ENCODE results near the gene SYPL1.

The SYPL1 gene

DNA sequence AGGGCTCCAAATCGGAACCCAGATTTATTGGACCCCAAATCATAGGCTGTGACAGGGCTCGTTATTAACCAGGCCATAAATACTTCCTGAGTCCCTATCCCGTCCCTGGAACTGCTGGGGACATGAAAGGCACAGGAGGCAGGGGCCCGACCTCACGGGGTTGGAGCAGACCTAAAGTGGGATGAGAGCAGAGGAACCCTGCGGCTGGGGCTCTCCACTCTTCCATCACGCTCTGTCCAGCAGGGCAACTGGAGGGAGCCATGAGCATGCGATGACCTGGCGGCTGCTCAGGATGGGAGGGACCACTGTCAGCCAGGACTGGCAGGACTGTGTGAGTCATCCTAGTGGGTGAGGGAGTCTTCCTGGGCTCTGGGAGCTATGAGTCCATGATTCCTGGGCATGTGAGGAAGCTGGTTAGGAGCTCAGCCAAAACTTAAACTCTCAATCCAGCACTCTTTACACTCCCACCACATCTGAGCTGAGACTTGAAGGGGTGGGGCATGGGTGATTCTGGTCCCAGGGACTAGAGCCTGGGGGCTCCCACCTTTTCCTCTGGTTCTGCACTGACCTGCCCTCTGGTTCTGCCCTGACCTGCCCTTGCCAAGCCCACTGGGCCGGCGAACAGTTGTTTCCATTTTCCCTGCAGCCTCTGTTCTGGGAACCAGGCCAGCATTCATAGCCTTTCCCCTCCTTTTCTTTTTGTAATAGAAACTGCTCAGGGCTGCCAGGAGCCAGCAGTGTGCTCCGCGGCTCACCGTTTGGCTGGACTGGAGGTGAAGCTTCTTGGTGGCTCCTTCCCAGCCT is 47.1 kb downstream of the SYPL1 start:
- no peak for DNase-seq

- no peak for DNase-seq
Observed at GRCh38 chr7:106064316-106064715, 47.8 kb downstream of the SYPL1 start.

DNA sequence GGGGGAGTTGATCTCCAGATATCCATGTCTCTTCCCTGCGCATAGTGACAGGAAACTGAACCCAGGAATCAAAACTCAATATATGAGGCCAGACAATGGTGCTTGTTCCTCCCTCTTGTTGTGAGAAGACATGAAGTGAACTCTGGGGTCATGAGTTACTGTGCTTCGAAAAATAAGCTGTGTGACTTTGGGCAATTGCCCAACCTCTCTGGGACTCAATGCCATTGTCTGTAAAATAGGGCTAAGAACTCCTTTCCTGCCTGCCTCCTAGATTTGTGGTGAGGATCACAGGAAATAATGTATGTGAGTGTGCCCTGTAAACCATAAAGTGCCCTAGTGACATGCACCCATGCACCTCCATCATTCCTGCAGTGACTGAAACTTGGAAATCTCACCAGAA is 48.4 kb downstream of the SYPL1 start:
- DNase-seq: no peak

- DNase-seq: no peak
Observed at GRCh38 chr7:106063024-106063423, 49.1 kb downstream of the SYPL1 start.

DNA sequence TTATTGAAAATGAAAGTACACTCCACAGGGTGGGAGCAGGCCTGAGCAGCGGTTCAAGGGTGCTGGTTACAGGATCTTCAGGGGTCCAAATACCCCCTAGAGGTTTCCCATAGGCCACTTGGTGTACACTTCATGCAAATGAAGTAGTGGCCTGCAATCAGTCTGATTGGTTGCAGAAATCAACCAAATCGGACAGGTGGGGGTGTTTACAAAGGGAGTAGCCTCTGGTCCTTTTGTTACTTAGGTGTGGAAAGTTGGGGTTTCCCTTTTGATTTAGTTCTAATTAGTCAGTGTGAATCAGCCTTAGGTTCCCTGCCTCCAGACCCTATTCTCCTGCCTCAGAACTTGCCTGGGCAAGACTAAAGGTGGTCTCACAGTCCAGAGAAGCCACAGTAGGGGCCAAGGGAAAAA is 49.6 kb downstream of the SYPL1 start:
- no peak for DNase-seq

DNA sequence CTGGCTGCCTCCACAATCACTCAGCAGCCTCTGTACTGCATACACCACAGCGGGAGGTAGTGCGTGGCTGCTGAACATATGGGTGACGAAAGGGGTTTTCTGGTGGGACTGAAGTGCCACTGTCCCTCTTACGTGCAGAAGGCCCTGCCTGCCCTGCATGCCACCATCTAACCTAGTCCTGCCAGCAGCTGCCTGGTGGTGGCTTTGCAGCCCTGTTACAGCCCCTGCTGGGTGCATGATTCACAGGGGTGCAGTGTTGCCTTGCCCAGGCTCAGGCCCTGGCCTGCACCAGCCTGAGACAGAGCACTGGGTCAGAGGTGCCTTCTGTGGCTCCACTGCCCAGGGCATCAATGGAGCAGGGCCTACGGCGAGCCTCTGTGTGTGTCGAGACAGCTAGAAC is 50.1 kb downstream of the SYPL1 start:
- no peak for DNase-seq

GRCh38 chr7:106061301-106061979 is 50.7 kb downstream of the SYPL1 start:
- no peak for DNase-seq

- DNase-seq: no peak
Observed at GRCh38 chr7:106060394-106060920, 51.7 kb downstream of the SYPL1 start.

DNA sequence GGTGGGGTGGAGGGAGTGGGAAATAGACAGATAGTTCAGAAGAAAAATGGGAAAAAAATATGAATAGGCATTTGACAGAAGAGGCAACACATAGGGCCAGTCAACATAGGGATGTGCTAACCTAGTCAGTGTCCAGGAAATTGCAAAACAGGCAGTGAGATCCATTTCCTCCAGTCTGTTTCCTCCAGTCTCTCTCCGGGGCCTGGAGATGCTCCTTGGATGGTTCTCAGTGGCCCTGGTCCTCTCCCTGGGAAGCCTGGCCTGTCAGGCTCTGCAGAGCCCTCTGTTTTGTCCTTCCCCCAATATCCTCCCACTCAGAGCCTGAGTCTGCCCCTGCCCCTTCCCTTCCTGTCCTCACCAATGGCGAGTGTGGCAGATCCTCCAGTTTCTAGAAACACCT is 52.6 kb downstream of the SYPL1 start:
- no peak for DNase-seq

- DNase-seq: no peak
Observed at GRCh38 chr7:106058928-106059324, 53.2 kb downstream of the SYPL1 start.

GRCh38 chr7:106057962-106058927 is 53.9 kb downstream of the SYPL1 start:
- DNase-seq: no peak

DNA sequence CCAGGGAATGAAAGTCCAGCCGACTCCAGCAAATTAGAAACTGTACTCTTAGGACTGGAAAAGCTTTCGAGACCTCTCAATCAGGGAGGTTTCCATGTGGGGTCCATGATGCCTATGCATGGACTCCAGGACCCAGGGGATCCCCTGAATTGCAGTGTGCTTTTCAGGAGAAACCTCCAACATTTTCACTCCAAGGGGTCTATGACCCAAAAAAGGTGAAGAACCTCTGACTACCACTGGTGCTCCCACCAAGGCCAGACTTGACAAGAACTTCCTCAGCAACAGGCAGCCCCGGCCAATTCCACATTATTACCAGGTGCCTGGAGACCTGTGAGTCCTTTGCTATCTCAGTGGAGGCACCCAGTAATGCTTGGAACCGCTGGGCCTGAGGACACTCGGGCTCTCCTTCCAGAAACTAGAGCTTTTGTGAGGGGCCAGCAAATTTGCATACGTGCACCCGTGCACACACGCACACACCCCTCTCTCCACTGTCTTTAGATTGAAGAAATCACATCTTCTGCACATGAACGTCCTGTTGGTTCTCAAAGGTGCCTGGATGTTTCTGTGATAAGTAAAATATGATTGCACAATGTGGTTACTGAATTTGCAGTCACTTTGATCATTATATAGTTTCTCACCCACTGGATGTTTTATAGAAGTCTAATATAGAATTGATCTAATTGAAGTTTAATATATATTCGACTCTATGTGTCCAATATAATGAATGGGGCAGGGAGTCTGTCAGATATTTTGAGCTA is 54.7 kb downstream of the SYPL1 start:
- no peak for DNase-seq

DNA sequence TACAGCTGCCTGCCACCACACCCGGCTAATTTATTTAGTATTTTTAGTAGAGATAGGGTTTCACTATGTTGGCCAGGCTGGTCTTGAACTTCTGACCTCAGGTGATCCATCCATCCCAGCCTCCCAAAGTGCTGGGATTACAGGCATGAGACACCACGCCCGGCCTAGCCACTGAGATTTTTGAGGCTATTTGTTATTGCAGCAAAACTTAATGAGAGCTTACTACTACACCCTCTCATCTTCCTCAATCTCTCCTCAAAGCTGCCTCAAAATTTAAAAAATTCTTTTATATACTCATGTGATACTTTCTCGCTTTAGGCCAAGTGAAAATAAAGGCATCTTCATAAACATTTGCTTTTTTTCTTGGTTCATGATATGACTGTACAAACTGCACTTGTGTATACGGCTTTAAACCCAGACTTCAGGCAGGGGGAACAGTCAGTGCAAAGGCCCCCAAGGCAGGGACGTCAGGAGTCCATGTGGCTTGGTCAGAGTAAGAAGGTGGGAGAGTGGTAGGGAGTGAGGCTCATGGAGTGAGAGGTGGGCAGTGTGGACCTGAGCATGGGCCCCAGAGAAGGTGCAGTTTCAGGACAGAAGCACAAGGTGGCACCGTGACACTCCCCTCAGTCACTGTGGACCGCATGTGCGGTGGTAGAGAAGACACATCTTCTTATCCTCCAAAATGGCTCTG is 55.5 kb downstream of the SYPL1 start:
- DNase-seq: peak; percentile 52

DNA sequence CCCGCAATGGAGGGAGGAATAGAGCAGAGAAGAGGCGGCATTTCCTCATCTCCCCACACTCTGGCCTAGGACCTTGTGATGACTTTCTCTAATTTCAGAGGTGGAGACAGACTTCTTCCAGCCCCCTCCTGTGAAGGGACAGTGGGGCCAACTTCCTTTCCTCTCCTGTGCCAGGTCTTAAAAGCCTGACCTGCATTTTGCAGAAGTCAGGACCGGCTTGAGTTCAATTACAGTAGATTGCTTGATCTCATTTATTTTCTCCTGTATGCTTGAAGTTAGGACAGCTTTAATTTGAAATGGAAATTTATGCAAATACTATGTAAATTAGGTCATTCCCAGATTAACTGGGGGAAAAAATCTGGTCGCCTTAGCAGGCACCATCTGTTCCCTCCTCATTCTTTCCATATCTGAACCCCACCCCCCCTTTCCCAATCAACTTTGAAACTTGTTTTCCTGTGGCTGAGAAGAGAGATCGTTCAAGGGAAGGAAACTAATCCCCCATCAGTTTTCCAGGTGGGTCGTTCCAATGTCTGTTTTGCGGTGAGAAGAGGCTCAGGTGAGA is 57.1 kb downstream of the SYPL1 start:
- DNase-seq: no peak

GRCh38 chr7:106054156-106054910 is 57.8 kb downstream of the SYPL1 start:
- DNase-seq: no peak

GRCh38 chr7:106053109-106053508 is 59.0 kb downstream of the SYPL1 start:
- DNase-seq: no peak

DNA sequence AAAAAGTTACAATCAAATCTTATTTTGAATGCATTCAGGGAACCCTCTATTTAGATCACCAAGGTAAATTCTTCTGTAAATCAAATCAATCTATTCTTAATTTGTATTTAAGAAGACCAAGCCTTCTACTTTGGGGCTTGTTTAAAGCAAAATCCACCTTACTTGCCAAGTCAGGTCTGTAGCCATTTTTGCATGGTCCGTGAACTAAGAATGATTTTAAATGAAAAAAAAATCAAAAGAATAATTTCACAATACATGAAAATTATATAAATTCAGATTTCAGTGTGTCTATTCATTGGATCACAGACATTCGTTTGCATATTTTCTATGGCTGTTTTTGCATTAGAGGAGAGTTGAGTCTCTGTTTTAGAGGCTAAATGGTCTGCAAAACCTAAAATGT is 59.4 kb downstream of the SYPL1 start:
- no peak for DNase-seq

DNA sequence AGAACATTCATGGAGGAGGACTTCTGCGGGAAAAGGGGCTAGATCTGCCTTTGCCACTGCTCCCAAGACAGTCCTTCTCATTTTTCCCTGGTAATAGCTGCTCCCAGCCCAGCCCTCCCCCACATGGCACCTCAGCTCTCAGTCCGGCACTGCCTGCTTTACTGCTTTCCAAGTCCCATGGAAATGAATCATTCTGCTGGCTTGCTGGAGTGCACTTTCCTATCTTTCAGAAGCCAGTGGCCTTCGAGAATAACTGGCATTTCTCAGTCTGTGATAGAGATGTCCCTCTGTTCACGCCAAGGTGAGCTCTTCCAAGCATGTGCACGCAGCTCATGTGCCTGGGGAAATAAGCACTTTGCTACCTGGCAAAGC is 61.4 kb downstream of the SYPL1 start:
- no peak for DNase-seq

DNA sequence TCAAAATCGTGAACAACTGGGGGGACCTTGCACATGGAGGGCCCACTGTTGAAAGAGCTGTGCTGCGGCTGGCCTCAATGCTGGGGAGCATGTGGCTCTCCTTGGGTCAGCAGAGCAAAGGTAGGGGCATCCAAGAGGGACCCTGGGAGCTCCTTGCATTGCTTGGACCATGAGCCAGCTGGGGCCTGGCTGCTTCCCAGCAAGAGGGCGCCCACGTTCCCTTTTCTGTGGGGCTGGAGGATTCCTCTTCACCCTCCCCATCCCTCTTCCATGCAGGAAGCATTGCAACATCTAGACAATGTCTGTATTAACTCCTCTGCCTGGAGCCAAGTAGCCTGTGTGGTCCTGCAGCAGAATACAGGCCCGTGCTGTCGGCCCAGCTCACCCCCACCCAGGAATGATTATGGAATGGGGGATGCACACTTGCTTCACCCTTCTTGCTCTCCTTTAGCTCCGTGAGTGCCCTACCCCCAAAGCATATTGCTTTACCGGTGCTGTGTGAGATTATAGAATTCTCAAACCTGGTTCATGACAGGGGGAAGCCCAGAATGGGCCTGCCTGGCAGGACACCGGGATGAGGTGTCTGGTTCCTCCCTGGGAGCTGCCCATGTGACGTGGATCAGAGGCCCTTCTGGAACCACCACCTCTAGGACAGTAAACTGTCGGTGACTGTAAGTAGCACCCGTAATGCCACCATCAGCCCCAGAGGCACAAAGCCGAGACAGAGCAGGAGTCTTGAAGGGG is 61.9 kb downstream of the SYPL1 start:
- no peak for DNase-seq

All from T-helper 9 cell (primary cell).